Psoas muscle (tissue), 8 donors: ENCODE measurements around the gene ZNF830. TPM values are rescaled to one million over a fixed set of nuclear protein-coding genes. Genes with fewer than 3 reads are reported as not detected.
"Not testable (repeated sequence)": the region's sequence is repeated elsewhere in the genome, so short reads cannot be mapped to it uniquely, and the experiment has no call there.

ENCODE experiments used
- ATAC-seq, 4 donors: fragments of 200-7000 bp; cut with Tn5 transposase; one replicate each; pipeline ENCODE4 v1.9.1; 2020; ENCODE audit warnings: moderate library complexity in 3 of 4, mild to moderate bottlenecking in 2 of 4
- DNase-seq, 2 donors: peaks; one replicate each; pipeline ENCODE4 v3.0.0-alpha.2; 2020
- H3K27ac ChIP-seq: fragments of 200-600 bp; one replicate; pipeline ENCODE4 v1.8.0; 2022
- H3K27me3 ChIP-seq, 3 donors: fragments of 200-600 bp in 1 of 3; one replicate each; pipeline versions ENCODE4 v1.6.1 to v1.8.0; 2013 to 2022; ENCODE audit warnings: low read length in 2 of 3, mild to moderate bottlenecking in 2 of 3, moderate library complexity in 1 of 3; ENCODE audit not compliant: insufficient read depth in 3 of 3
- H3K36me3 ChIP-seq, 2 donors: fragments of 200-600 bp in 1 of 2; one replicate each; pipeline versions ENCODE4 v1.6.1 to v1.8.0; 2013 to 2022; ENCODE audit warnings: low read depth in 1 of 2, mild to moderate bottlenecking in 1 of 2, moderate library complexity in 1 of 2; ENCODE audit not compliant: insufficient read depth in 1 of 2
- H3K4me1 ChIP-seq: fragments of 200-600 bp; one replicate; pipeline ENCODE4 v1.8.0; 2022
- H3K4me3 ChIP-seq: fragments of 200-600 bp; one replicate; pipeline ENCODE4 v1.8.0; 2022; ENCODE audit warnings: mild to moderate bottlenecking
- H3K9me3 ChIP-seq: fragments of 200-600 bp; one replicate; pipeline ENCODE4 v1.8.0; 2022
- CTCF ChIP-seq: fragments of 200-600 bp; IDR thresholded peaks from one replicate; pipeline ENCODE4 v1.8.0; 2022; ENCODE audit warnings: antibody characterized with exemption
- WGBS, 3 donors: extraction: QIAGEN DNeasy Blood & Tissue Kit; methylation state at CpG; one replicate each; pipeline versions ENCODE4 v1.1.6 to v1.1.7; 2013; 5-methylcytosine and 5-hydroxymethylcytosine counted together
- intact Hi-C, 2 donors: fragments of 100-400 bp; cut with DNase I; formaldehyde crosslinking; loops; one replicate each; pipeline versions ENCODE4 v1.11.0 to v1.14.2; 2022
- polyA plus RNA-seq, 3 donors: library from polyadenylated mRNA; stranded (reverse); fragments of 200-250 nt; gene quantifications; one replicate each; pipeline ENCODE4 v1.2.3, GENCODE V29; 2013
- total RNA-seq, 4 donors: library from RNA; stranded (reverse); fragmentation: NEBNext Ultra II Directional in 2 of 4; extraction: Animal tissue kit (Norgen Biotek cat#: 25700) in 2 of 4; gene quantifications; one replicate each; pipeline versions ENCODE4 v1.2.1 to v1.2.4, GENCODE V29; 2021 to 2023
- donor health status: healthy with polysubstance abuse.
- donor health status: DM: no; HTN: no; CAD: no; lungs with moderate emphysema.
- donor health status: Bipolar disorder and iron deficiency.
- donor health status: healthy.
- donor health status: DM: yes; HTN: yes; CAD: no.
- donor health status: DM: no; HTN: no; CAD: no.
- donor health status: DM: no; HTN: no; CAD: no.
- donor health status: DM: yes; HTN: yes; CAD: no.

ZNF830 gene
- total and polyA plus RNA-seq, 7 donors = 7.0 to 13.6 (median 9.6) TPM

DNA sequence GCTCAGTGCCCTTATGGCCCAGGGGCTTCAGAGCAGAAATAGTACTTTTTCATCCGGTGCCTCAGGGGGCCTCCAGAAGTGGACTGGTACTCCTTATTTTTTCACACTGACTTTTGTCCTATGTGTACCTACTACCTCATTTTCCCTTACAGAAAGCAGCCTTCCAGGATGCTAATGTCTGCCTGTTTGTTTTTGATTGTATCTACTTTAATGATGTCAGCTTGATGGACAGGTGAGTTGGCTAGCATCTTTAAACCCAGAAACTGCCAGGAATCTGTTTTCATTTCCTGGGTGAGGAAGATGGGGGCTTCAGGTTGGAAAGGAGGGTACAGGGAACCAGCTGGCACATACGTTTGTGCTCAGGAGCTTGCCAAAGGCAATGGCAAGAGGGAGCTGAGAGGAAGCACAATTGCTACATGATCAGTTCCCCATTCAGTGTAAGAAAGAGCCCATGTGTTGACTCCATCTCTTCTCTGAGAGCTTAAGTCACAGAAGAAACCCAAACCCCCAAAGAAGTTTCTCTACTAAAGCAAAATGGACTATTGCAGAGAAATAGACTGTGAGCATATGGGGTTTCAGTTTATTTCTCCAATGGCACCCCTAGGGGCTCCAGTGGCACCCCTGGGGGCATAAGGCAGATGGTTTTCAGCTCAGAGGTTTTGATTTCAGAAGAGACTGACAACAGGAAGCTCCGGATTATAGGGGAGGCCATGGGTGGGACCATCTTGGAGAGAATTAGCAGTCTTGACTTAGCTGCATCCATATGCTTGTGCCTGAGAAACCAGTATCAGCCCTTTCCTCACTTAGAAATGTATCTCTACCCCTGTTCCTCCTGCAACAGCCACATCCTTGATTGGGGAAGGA lies 35.3 kb downstream of the ZNF830 start:
- no peak for ATAC-seq
- H3K27ac ChIP-seq = no peak overlapping the region
- H3K4me3 ChIP-seq = no peak overlapping the region
- no peaks in the 10 kb centered on the region for H3K27me3 ChIP-seq
- intact Hi-C loops = loop anchor here (5.0 kb wide), 2 partner anchors 96 to 121 kb away; partner anchors contain the start of gene RAD51D (in 1 of the 2)
- peaks cover 18 to 99% of the 10 kb centered on the region in 2 donors for H3K36me3 ChIP-seq
- H3K9me3 ChIP-seq = no peaks in the 10 kb centered on the region
- DNase-seq = no peak
- WGBS, 3 donors = 77 to 80% (median 78%) methylated on average over 3 of the region's 3 CpGs
- peaks cover 5% of the 10 kb centered on the region for H3K4me1 ChIP-seq
- no peak for TF ChIP-seq CTCF

GRCh38 chr17:34997355-34997862 lies 36.1 kb downstream of the ZNF830 start:
- H3K9me3 ChIP-seq = no peaks in the 10 kb centered on the region
- ATAC-seq (peak in 3 of 4 donors; percentile 3 to 20 (median 18)), DNase-seq (no peak)
- 32 to 40% (median 36%) methylated on average over 11 of the region's 11 CpGs for WGBS, 3 donors
- TF ChIP-seq CTCF = no peak
- H3K27ac ChIP-seq = peak overlapping the region; percentile 32
- H3K4me3 ChIP-seq = no peak overlapping the region
- peaks cover 18 to 99% of the 10 kb centered on the region in 2 donors for H3K36me3 ChIP-seq
- peaks cover 5% of the 10 kb centered on the region for H3K4me1 ChIP-seq
- intact Hi-C loops = loop anchor here (5.0 kb wide), 2 partner anchors 95 to 120 kb away; partner anchors contain the start of gene RAD51D (in 1 of the 2)
- no peaks in the 10 kb centered on the region for H3K27me3 ChIP-seq

- ATAC-seq (peak; percentile 82 to 95 (median 88)), DNase-seq (peak; percentile 68 to 79)
- H3K27me3 ChIP-seq = no peaks in the 10 kb centered on the region
- WGBS, 3 donors = 58 to 63% (median 61%) methylated on average over 5 of the region's 5 CpGs
- no peaks in the 10 kb centered on the region for H3K9me3 ChIP-seq
- no peak overlapping the region for H3K4me3 ChIP-seq
- peak overlapping the region; percentile 39 for H3K27ac ChIP-seq
- peaks cover 18 to 99% of the 10 kb centered on the region in 2 donors for H3K36me3 ChIP-seq
- H3K4me1 ChIP-seq = peaks cover 5% of the 10 kb centered on the region
- intact Hi-C loops = loop anchor here (5.0 kb wide), 2 partner anchors 94 to 119 kb away; partner anchors contain the start of gene RAD51D (in 1 of the 2)
- peak; percentile 66 for TF ChIP-seq CTCF
Observed at GRCh38 chr17:34998205-34998604, 36.9 kb downstream of the ZNF830 start.

DNA sequence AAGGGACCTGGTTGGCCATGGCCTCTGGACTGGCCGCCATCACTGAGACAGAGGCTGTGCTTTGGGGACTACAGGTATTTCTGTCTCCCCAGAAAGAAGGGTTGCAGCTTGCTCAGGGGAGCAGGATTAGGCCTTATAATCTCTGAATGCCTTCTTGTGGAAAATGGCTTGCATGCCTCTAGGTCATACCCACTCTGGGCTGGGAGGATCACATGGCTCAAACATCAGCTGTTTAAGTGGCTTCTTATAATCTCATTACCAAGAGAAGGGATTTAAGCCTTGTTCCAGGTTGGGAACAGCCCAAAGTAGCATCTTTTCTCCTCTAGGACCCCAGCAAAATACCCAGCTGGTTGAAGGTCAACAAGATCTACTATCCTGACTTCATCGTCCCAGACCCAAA lies 38.1 kb downstream of the ZNF830 start:
- no peaks in the 10 kb centered on the region for H3K9me3 ChIP-seq
- H3K36me3 ChIP-seq = peaks cover 14 to 97% of the 10 kb centered on the region in 2 donors
- peaks cover 5% of the 10 kb centered on the region for H3K4me1 ChIP-seq
- no peak for TF ChIP-seq CTCF
- ATAC-seq (no peak), DNase-seq (no peak)
- whole genome bisulfite sequencing, 3 donors = 94 to 100% (median 95%) methylated on average over 2 of the region's 2 CpGs
- H3K4me3 ChIP-seq = no peak overlapping the region
- H3K27ac ChIP-seq = no peak overlapping the region
- H3K27me3 ChIP-seq = no peaks in the 10 kb centered on the region
- intact Hi-C loops = loop anchor here (1.0 to 5.0 kb wide), 3 partner anchors 89 to 118 kb away; partner anchors contain the start of gene RAD51D (in 1 of the 2)

GRCh38 chr17:35000965-35001364 lies 39.6 kb downstream of the ZNF830 start:
- peaks cover 9 to 91% of the 10 kb centered on the region in 2 donors for H3K36me3 ChIP-seq
- intact Hi-C loops = loop anchor here in 1 of 2 donors (5.0 kb wide), 1 partner anchor 116 kb away; the partner anchor contains the start of gene RAD51D
- 92 to 95% (median 93%) methylated on average over 14 of the region's 14 CpGs for WGBS, 3 donors
- not testable (repeated sequence) for H3K9me3 ChIP-seq, ATAC-seq, DNase-seq, H3K27me3 ChIP-seq, H3K4me3 ChIP-seq, H3K4me1 ChIP-seq, H3K27ac ChIP-seq
